WI38 (cell line): ENCODE measurements around the gene RPL19.

Experiments
- H3K4me3 ChIP-seq: 2 replicates; pipeline ENCODE4 v1.5.1; 2011; ENCODE audit warnings: low read depth, mild to moderate bottlenecking, control low read depth, low read length
- CTCF ChIP-seq: IDR thresholded peaks from 2 replicates; pipeline ENCODE4 v1.5.1; 2012; ENCODE audit warnings: low read depth, mild to moderate bottlenecking, control low read depth, low read length

The RPL19 gene

GRCh38 chr17:39224778-39225307 lies 24.8 kb downstream of the RPL19 start:
- no peak overlapping the region for H3K4me3 ChIP-seq
- no peak for TF ChIP-seq CTCF

GRCh38 chr17:39225308-39225958 lies 25.4 kb downstream of the RPL19 start, which contains the start of gene STAC2:
Gene STAC2, minus strand, starts transcription at chr17:39225945. Its CDS starts 443 bp downstream, at chr17:39225502.
- TF ChIP-seq CTCF: no peak
- peak within 1 kb of the TSS; percentile 41 for H3K4me3 ChIP-seq

- TF ChIP-seq CTCF: no peak
- peak overlapping the region; percentile 41 for H3K4me3 ChIP-seq
Measured at GRCh38 chr17:39225959-39226683, 26.0 kb downstream of the RPL19 start.

GRCh38 chr17:39227364-39227919 lies 27.4 kb downstream of the RPL19 start:
- no peak overlapping the region for H3K4me3 ChIP-seq
- no peak for TF ChIP-seq CTCF

GRCh38 chr17:39229274-39229913 lies 29.3 kb downstream of the RPL19 start:
- H3K4me3 ChIP-seq: no peak overlapping the region
- TF ChIP-seq CTCF: no peak

GRCh38 chr17:39230361-39230760 lies 30.3 kb downstream of the RPL19 start:
- no peak for TF ChIP-seq CTCF

More at GRCh38 chr17:39230361-39230760, 30.3 kb downstream of the RPL19 start:
- no peak overlapping the region for H3K4me3 ChIP-seq
